GM12878 (cell line): ENCODE measurements around the gene SLC29A2. TPM values are rescaled to one million over a fixed set of nuclear protein-coding genes. Genes with fewer than 3 reads are reported as not detected.

Experiments used
- ATAC-seq: fragments of 200-7000 bp; cut with Tn5 transposase; 3 replicates; pipeline ENCODE4 v1.9.1; 2020; ENCODE audit warnings: mild to moderate bottlenecking, moderate library complexity
- BruUV-seq: library from RNA; stranded (reverse); fragments of 400-500 nt; replicated peaks from 2 replicates; lab custom pipeline; 2021; lab: Mats Ljungman, UMichigan
- CTCF ChIA-PET: fragments of 300-600 bp; sonication (Branson Sonifier 250); formaldehyde crosslinking; extraction: SDS; loops from one replicate; lab custom pipeline; 2021; ENCODE audit warnings: inconsistent platforms; lab: Yijun Ruan, JAX
- POLR2A ChIA-PET: fragments of 350-600 bp; formaldehyde crosslinking; extraction: SDS; loops from one replicate; lab custom pipeline; 2021; ENCODE audit warnings: inconsistent platforms; lab: Charles Lee
- RAD21 ChIA-PET: fragments of 300-600 bp; sonication (Branson Sonifier 250); formaldehyde crosslinking; loops from one replicate; lab custom pipeline; 2023; ENCODE audit warnings: antibody characterized with exemption; ENCODE audit not compliant: unreplicated experiment; lab: Charles Lee
- SMC1A ChIA-PET: fragments of 300-600 bp; sonication (Branson Sonifier 250); formaldehyde crosslinking; loops from one replicate; lab custom pipeline; 2023; ENCODE audit not compliant: unreplicated experiment, uncharacterized antibody; lab: Charles Lee
- DNase-seq: peaks from one replicate; pipeline ENCODE4 v3.0.0-alpha.2; 2011; ENCODE audit warnings: low read depth, low spot score
- FAIRE-seq: peaks from 3 replicates; lab custom pipeline; 2011; peaks lifted over from hg19 to GRCh38; lab: Jason Lieb, UNC
- H2AFZ ChIP-seq: 2 replicates; pipeline ENCODE4 v1.6.0; 2011; ENCODE audit warnings: low read depth, low read length, control low read depth; ENCODE audit not compliant: control insufficient read depth
- H3K27ac ChIP-seq: 2 replicates; pipeline ENCODE4 v1.5.1; 2011; ENCODE audit warnings: control low read depth; ENCODE audit not compliant: control insufficient read depth, insufficient read depth
- H3K27me3 ChIP-seq, 2 experiments: replicated peaks in 1 of 2; 2 replicates each; pipeline versions ENCODE4 v1.6.0 to v1.6.1; 2011; ENCODE audit warnings: low read length in 1 of 2; ENCODE audit not compliant: control insufficient read depth in 2 of 2, insufficient read depth in 2 of 2
- H3K36me3 ChIP-seq, 2 experiments: 2 replicates each; pipeline ENCODE4 v1.5.1; 2011; ENCODE audit warnings: low read length in 1 of 2; ENCODE audit not compliant: control insufficient read depth in 2 of 2, insufficient read depth in 2 of 2
- H3K4me1 ChIP-seq: 2 replicates; pipeline ENCODE4 v1.6.1; 2011; ENCODE audit warnings: mild to moderate bottlenecking, low read length, moderate library complexity, mixed read lengths; ENCODE audit not compliant: control insufficient read depth, insufficient read depth
- H3K4me2 ChIP-seq: 2 replicates; pipeline ENCODE4 v1.6.0; 2011; ENCODE audit warnings: control low read depth; ENCODE audit not compliant: control insufficient read depth, insufficient read depth
- H3K4me3 ChIP-seq: fragments of 200-600 bp; sonication (generic); 2 replicates; pipeline ENCODE4 v1.5.1; 2016
- H3K79me2 ChIP-seq: 2 replicates; pipeline ENCODE4 v1.6.0; 2011; ENCODE audit warnings: low read length; ENCODE audit not compliant: control insufficient read depth, insufficient read depth
- H3K9ac ChIP-seq: 2 replicates; pipeline ENCODE4 v1.8.0; 2011; ENCODE audit warnings: low read length, control low read depth, mixed read lengths; ENCODE audit not compliant: control insufficient read depth, insufficient read depth
- H3K9me3 ChIP-seq: replicated peaks from 3 replicates; pipeline ENCODE4 v1.5.1; 2011; ENCODE audit warnings: mild to moderate bottlenecking, low read length; ENCODE audit not compliant: control insufficient read depth, insufficient read depth
- H4K20me1 ChIP-seq: 2 replicates; pipeline ENCODE4 v1.6.0; 2011; ENCODE audit not compliant: control insufficient read depth, insufficient read depth
- BMI1 ChIP-seq: fragments of 450-650 bp; IDR thresholded peaks from 2 replicates; pipeline ENCODE4 v1.6.1; 2016; ENCODE audit warnings: mild to moderate bottlenecking, moderate library complexity, borderline replicate concordance
- EGR1 ChIP-seq, 2 experiments: IDR thresholded peaks; 1 replicate in 1 of 2; 2 replicates in 1 of 2; pipeline ENCODE4 v1.6.1; 2011 to 2012; ENCODE audit warnings: low read depth in 2 of 2, low read length in 2 of 2, borderline replicate concordance in 1 of 2, mild to moderate bottlenecking in 1 of 2, moderate library complexity in 1 of 2
- HDAC2 ChIP-seq: fragments of 200-600 bp; sonication (generic); IDR thresholded peaks from 2 replicates; pipeline ENCODE4 v1.6.1; 2017
- HDGF ChIP-seq: fragments of 450-650 bp; IDR thresholded peaks from 2 replicates; pipeline ENCODE4 v1.6.1; 2016; ENCODE audit warnings: antibody characterized with exemption
- ZBTB40 ChIP-seq: fragments of 450-650 bp; IDR thresholded peaks from 2 replicates; pipeline ENCODE4 v1.6.1; 2016; ENCODE audit warnings: mild to moderate bottlenecking, moderate library complexity, borderline replicate concordance
- WGBS: methylation state at CpG from one replicate; pipeline ENCODE4 v1.1.6; 2016; ENCODE audit warnings: low lambda C conversion rate; ENCODE audit not compliant: insufficient replicate concordance, insufficient coverage; ENCODE audit errors: missing lambda C conversion rate; 5-methylcytosine and 5-hydroxymethylcytosine counted together
- in situ Hi-C: fragments of 300-500 bp; cut with MboI; formaldehyde crosslinking; loops from 9 replicates; pipeline ENCODE4 v1.14.3; 2018; ENCODE audit warnings: mixed read lengths
- intact Hi-C: fragments of 100-400 bp; cut with micrococcal nuclease; formaldehyde crosslinking; loops from one replicate; pipeline ENCODE4 v1.14.2; 2022; ENCODE audit not compliant: unreplicated experiment
- polyA plus RNA-seq, 11 experiments: library from polyadenylated mRNA; depleted of rRNA in 4 of 11; unstranded in 6 of 11; stranded (reverse) in 5 of 11; fragments of >200 nt; fragmentation: Nextera tagmentation in 4 of 11; fragmentation: Illumina TruSeq in 1 of 11; extraction: Ambion mirVana in 4 of 11; extraction: Trizol in 1 of 11; gene quantifications; 1 replicate in 1 of 11; 2 replicates in 10 of 11; pipeline versions ENCODE4 v1.2.1 to v1.2.3, GENCODE V29; 2011 to 2016; ENCODE audit warnings: inconsistent platforms in 2 of 11, missing spikeins in 2 of 11, low read depth in 1 of 11
- total RNA-seq, 4 experiments: library from RNA; depleted of rRNA in 3 of 4; stranded (reverse); fragments of >200 nt in 3 of 4; fragmentation: Illumina TruSeq in 1 of 4; extraction: Trizol in 1 of 4; gene quantifications; 2 replicates each; pipeline versions ENCODE4 v1.2.1 to v1.2.3, GENCODE V29; 2013 to 2021

Gene SLC29A2
- total and polyA plus RNA-seq, 10 of the 15 experiments (the other 5 are each of a cell fraction or from before 2014, with no cell fraction given), result 0.27 to 7.5 (median 2.2) TPM

DNA sequence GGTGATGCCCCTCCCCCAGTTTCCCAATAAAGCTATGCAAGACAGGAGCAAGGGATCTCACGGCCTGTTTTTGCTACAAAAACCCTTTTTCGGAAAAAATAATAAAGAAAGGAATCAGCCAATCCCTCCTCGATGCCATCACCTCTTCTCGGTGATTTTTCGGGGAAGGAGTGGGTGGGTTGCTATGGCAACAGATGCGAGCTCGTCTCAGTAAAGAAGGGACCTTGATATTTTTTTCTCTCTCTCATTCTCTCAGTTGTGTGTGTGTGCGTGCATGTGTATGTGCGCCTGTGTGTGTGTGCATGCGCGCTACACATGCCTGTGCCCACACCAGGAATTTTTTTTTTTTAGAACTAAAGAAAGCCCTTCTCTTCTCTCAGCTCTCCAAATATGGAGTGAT lies 45.4 kb upstream of the SLC29A2 start:
- ATAC-seq (no peak), DNase-seq (no peak), FAIRE-seq (no peak)
- TF ChIP-seq EGR1 (IDR thresholded peaks at IDR 0.05; ENCODE audit: borderline replicate concordance in 1 of 2, low read depth in 2 of 2, low read length in 2 of 2), result peak in 1 of 2 experiments; percentile 58; a peak in 1 of 3 replicates
- TF ChIP-seq HDAC2, result no peak
- TF ChIP-seq ZBTB40, result no peak
- no peak for TF ChIP-seq HDGF
- peak; percentile 72; the same call in 1 of the 2 replicates for TF ChIP-seq BMI1
- ChIA-PET SMC1A (interaction anchor here (0.7 to 1.5 kb wide), 2 partner anchors 8 to 10 kb away, joined by 3 to 5 read pairs; no protein-coding TSS in a partner anchor), POLR2A (no interaction called here), RAD21 (interaction anchor here (1.6 kb wide), 1 partner anchor 128 kb away, joined by 6 read pairs; the partner anchor contains the start of gene YIF1A), CTCF (interaction anchor here (0.5 to 2.0 kb wide), 9 partner anchors 14 to 505 kb away, joined by 3 to 18 read pairs (median 4); partner anchors contain the start of genes DPP3 and MRPL11)
- no peaks in the 10 kb centered on the region for H3K79me2 ChIP-seq
- H3K4me2 ChIP-seq, result no peak overlapping the region
- peaks cover 3% of the 10 kb centered on the region; the same call in 1 of the 2 replicates for H3K4me1 ChIP-seq
- no peak overlapping the region for H3K4me3 ChIP-seq
- H3K9ac ChIP-seq, result no peak overlapping the region
- no peak overlapping the region for H2AFZ ChIP-seq
- H4K20me1 ChIP-seq, result peaks cover 4% of the 10 kb centered on the region; the same call in 1 of the 2 replicates
- no peaks in the 10 kb centered on the region for H3K36me3 ChIP-seq
- H3K27ac ChIP-seq, result no peak overlapping the region
- no TSS peak for BruUV-seq
- 17% methylated on average over 11 of the region's 11 CpGs for WGBS
- H3K27me3 ChIP-seq, result peaks cover 0 to 8% of the 10 kb centered on the region in 2 experiments; a peak in 2 of 4 replicates
- intact Hi-C loops (no loop called here), in situ Hi-C loops (no loop called here)
- H3K9me3 ChIP-seq, result no peaks in the 10 kb centered on the region; the same call in 2 of the 3 replicates
